B cell (primary cell): ENCODE data around the gene OVCH1. TPM values are rescaled to one million over a fixed set of nuclear protein-coding genes. Genes with fewer than 3 reads are reported as not detected.

Experiments used
- ATAC-seq: fragments of 200-7000 bp; cut with Tn5 transposase; one replicate; pipeline ENCODE4 v1.10.0; 2021; ENCODE audit warnings: low read depth, mild to moderate bottlenecking, moderate number of reproducible peaks, moderate library complexity
- CTCF ChIA-PET: fragments of 350-600 bp; sonication (Branson Sonifier 250); formaldehyde crosslinking; loops from one replicate; lab custom pipeline; 2021; ENCODE audit warnings: antibody characterized with exemption, inconsistent platforms; lab: Charles Lee
- POLR2A ChIA-PET: fragments of 350-600 bp; sonication (Branson Sonifier 250); formaldehyde crosslinking; loops from one replicate; lab custom pipeline; 2021; ENCODE audit warnings: antibody characterized with exemption; lab: Charles Lee
- DNase-seq: peaks from one replicate; pipeline ENCODE4 v3.0.0; 2013
- H2AFZ ChIP-seq: 2 replicates; pipeline ENCODE4 v1.6.1; 2012; ENCODE audit warnings: mild to moderate bottlenecking, low read depth, low read length; ENCODE audit not compliant: insufficient read depth, poor library complexity, severe bottlenecking
- H3K27ac ChIP-seq, 2 donors: 1 replicate in 1 of 2; 2 replicates in 1 of 2; pipeline ENCODE4 v1.5.1; 2012 to 2013; ENCODE audit warnings: low read length in 2 of 2, mild to moderate bottlenecking in 2 of 2, moderate library complexity in 1 of 2
- H3K27me3 ChIP-seq, 4 experiments: fragments of 200-600 bp in 1 of 4; sonication (generic) in 1 of 4; replicated peaks in 1 of 4; 1 replicate in 2 of 4; 2 replicates in 2 of 4; pipeline versions ENCODE4 v1.6.1 to v1.7.0; 2013 to 2016; ENCODE audit warnings: low read length in 3 of 4, mild to moderate bottlenecking in 2 of 4, mixed read lengths in 1 of 4, moderate library complexity in 1 of 4; ENCODE audit not compliant: insufficient read depth in 4 of 4, control insufficient read depth in 3 of 4; ENCODE audit errors: control extremely low read depth in 1 of 4
- H3K36me3 ChIP-seq, 2 experiments: replicated peaks in 1 of 2; 1 replicate in 1 of 2; 2 replicates in 1 of 2; pipeline versions ENCODE4 v1.6.1 to v1.7.1; 2013; ENCODE audit warnings: low read length in 1 of 2; ENCODE audit not compliant: insufficient read depth in 2 of 2, control insufficient read depth in 1 of 2; ENCODE audit errors: control extremely low read depth in 1 of 2, extremely low read depth in 1 of 2
- H3K4me1 ChIP-seq, 2 donors: fragments of 200-600 bp in 1 of 2; sonication (generic) in 1 of 2; 1 replicate in 1 of 2; 2 replicates in 1 of 2; pipeline versions ENCODE4 v1.5.1 to v1.6.1; 2013 to 2017; ENCODE audit warnings: low read length in 2 of 2; ENCODE audit not compliant: control insufficient read depth in 2 of 2, insufficient read depth in 2 of 2
- H3K4me2 ChIP-seq: replicated peaks from 2 replicates; pipeline ENCODE3; 2012; ENCODE audit warnings: mild to moderate bottlenecking, low read depth, low read length; ENCODE audit not compliant: poor library complexity, severe bottlenecking
- H3K4me3 ChIP-seq, 5 experiments: fragments of 200-600 bp in 1 of 5; sonication (generic) in 1 of 5; 1 replicate in 3 of 5; 2 replicates in 2 of 5; pipeline versions ENCODE4 v1.5.1 to v1.7.0; 2011 to 2016; ENCODE audit warnings: low read length in 4 of 5, mild to moderate bottlenecking in 4 of 5, low read depth in 2 of 5, control low read depth in 1 of 5, moderate library complexity in 1 of 5; ENCODE audit not compliant: insufficient read depth in 1 of 5; ENCODE audit errors: control extremely low read depth in 1 of 5, extremely low read depth in 1 of 5
- H3K79me2 ChIP-seq: fragments of 200-600 bp; sonication (generic); one replicate; pipeline ENCODE4 v1.6.0; 2016; ENCODE audit warnings: low read length; ENCODE audit not compliant: control insufficient read depth, insufficient read depth
- H3K9ac ChIP-seq: fragments of 200-600 bp; sonication (generic); 2 replicates; pipeline ENCODE4 v1.6.1; 2017; ENCODE audit warnings: mild to moderate bottlenecking, low read length, moderate library complexity
- H3K9me3 ChIP-seq, 3 donors: one replicate each; pipeline versions ENCODE4 v1.6.1 to v1.7.1; 2013; ENCODE audit warnings: low read length in 2 of 3; ENCODE audit not compliant: control insufficient read depth in 2 of 3, insufficient read depth in 1 of 3; ENCODE audit errors: control extremely low read depth in 1 of 3
- H4K20me1 ChIP-seq: 2 replicates; pipeline ENCODE4 v1.6.0; 2012; ENCODE audit warnings: mild to moderate bottlenecking, low read length; ENCODE audit not compliant: insufficient read depth, control insufficient read depth, poor library complexity, severe bottlenecking
- H3K27ac Mint-ChIP-seq: one replicate; pipeline ENCODE4 v1.8.0; 2021; ENCODE audit warnings: mixed read lengths
- H3K27me3 Mint-ChIP-seq: one replicate; pipeline ENCODE4 v1.8.0; 2021; ENCODE audit warnings: mixed read lengths
- H3K4me1 Mint-ChIP-seq: one replicate; pipeline ENCODE4 v1.8.0; 2021; ENCODE audit warnings: mixed read lengths
- H3K4me3 Mint-ChIP-seq: one replicate; pipeline ENCODE4 v1.8.0; 2021; ENCODE audit warnings: mixed read lengths
- H3K9me3 Mint-ChIP-seq: one replicate; pipeline ENCODE4 v1.8.0; 2022; ENCODE audit warnings: mixed read lengths; ENCODE audit not compliant: insufficient read depth
- EZH2 ChIP-seq: IDR thresholded peaks from 2 replicates; pipeline ENCODE4 v1.6.1; 2012; ENCODE audit warnings: borderline replicate concordance, low read depth, mild to moderate bottlenecking, moderate library complexity, low read length; ENCODE audit not compliant: insufficient read depth, poor library complexity, severe bottlenecking
- WGBS: methylation state at CpG from one replicate; pipeline ENCODE4 v1.1.5; 2013; ENCODE audit warnings: missing lambda C conversion rate; ENCODE audit not compliant: insufficient coverage; 5-methylcytosine and 5-hydroxymethylcytosine counted together
- intact Hi-C: fragments of 100-400 bp; cut with micrococcal nuclease; formaldehyde crosslinking; loops from one replicate; pipeline ENCODE4 v1.10.0; 2022
- polyA plus RNA-seq: library from polyadenylated mRNA; depleted of rRNA; stranded (reverse); fragments of >200 nt; gene quantifications from 2 replicates; pipeline ENCODE4 v1.2.3, GENCODE V29; 2012
- total RNA-seq, 2 donors: library from RNA; stranded (reverse); fragments of 120-200 nt in 1 of 2; gene quantifications; 1 replicate in 1 of 2; 2 replicates in 1 of 2; pipeline versions ENCODE4 v1.2.3 to v1.2.4, GENCODE V29; 2013 to 2022
- TF ChIP-seq, protein P1 (sequence below): fragments of 200-600 bp; IDR thresholded peaks from one replicate; pipeline ENCODE4 v1.8.0; 2022; ENCODE audit warnings: antibody characterized with exemption, mild to moderate bottlenecking

The OVCH1 gene
- total and polyA plus RNA-seq, 2 donors (not counting 1 experiment from before 2014, with no cell fraction given): not detected

DNA sequence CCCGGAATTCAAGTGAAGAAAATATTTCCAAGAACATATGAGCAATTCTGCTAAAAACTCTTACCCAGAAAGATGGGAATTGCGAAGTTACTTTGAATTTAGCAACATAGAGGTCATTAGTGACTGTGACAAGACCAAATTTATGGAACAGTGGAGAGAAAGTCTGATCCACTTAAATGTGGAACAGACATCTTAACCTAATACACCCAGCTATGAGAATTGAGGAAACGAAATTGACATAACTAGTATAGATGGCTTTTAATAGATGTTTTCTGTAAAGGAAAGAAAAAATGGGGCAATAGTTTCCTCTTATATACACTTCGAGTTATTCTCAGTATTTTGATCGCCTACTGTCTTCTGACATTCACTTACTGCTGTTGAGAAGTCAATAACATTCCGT is 4.6 kb downstream of the OVCH1 start:
- no peaks in the 10 kb centered on the region for H3K4me1 Mint-ChIP-seq
- H3K36me3 ChIP-seq: no peaks in the 10 kb centered on the region
- POLR2A ChIA-PET: no interaction called here
- H2AFZ ChIP-seq: no peak overlapping the region
- no peak for TF ChIP-seq EZH2
- TF ChIP-seq, protein P1, sequence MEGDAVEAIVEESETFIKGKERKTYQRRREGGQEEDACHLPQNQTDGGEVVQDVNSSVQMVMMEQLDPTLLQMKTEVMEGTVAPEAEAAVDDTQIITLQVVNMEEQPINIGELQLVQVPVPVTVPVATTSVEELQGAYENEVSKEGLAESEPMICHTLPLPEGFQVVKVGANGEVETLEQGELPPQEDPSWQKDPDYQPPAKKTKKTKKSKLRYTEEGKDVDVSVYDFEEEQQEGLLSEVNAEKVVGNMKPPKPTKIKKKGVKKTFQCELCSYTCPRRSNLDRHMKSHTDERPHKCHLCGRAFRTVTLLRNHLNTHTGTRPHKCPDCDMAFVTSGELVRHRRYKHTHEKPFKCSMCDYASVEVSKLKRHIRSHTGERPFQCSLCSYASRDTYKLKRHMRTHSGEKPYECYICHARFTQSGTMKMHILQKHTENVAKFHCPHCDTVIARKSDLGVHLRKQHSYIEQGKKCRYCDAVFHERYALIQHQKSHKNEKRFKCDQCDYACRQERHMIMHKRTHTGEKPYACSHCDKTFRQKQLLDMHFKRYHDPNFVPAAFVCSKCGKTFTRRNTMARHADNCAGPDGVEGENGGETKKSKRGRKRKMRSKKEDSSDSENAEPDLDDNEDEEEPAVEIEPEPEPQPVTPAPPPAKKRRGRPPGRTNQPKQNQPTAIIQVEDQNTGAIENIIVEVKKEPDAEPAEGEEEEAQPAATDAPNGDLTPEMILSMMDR: no peak
- no peaks in the 10 kb centered on the region for H3K4me1 ChIP-seq
- peaks cover 18% of the 10 kb centered on the region for H3K27me3 Mint-ChIP-seq
- CTCF ChIA-PET: no interaction called here
- no peak for DNase-seq
- H3K79me2 ChIP-seq: no peaks in the 10 kb centered on the region
- H3K27me3 ChIP-seq: no peaks in the 10 kb centered on the region
- H3K4me2 ChIP-seq: no peak overlapping the region
- H3K9ac ChIP-seq: no peak overlapping the region
- intact Hi-C loops: no loop called here
- H3K27ac Mint-ChIP-seq: no peak overlapping the region
- no CpG with 5 or more reads among the region's 6 CpGs for WGBS
- H4K20me1 ChIP-seq: no peaks in the 10 kb centered on the region
- H3K4me3 ChIP-seq: no peak overlapping the region
- no peak for ATAC-seq
- H3K9me3 Mint-ChIP-seq: no peaks in the 10 kb centered on the region
- H3K9me3 ChIP-seq: no peaks in the 10 kb centered on the region
- no peak overlapping the region for H3K4me3 Mint-ChIP-seq
- no peak overlapping the region for H3K27ac ChIP-seq

DNA sequence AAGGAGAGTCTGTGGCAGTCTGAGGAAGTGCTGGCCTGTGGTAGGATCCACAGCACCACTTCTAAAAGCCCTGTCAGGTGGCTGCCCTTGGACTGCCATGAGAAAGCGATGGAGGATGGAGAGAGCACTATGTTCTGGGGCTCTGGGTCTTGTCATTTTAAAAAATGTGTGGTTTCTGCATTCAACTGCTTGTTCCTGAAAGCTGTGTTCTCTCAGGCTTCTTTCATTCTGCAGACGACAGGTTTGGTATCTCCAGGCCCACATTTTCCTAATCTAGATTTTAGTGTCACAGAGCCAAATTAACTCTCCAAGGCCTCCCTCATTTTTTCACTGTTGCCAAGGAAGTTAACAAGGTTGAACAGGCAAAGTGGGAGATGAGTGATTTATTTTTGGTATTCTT is 10.5 kb downstream of the OVCH1 start:
- Histone ChIP-seq H3K9me3 (no peaks in the 10 kb centered on the region), H3K27ac (no peak overlapping the region), H3K27me3 (no peaks in the 10 kb centered on the region), H2AFZ (no peak overlapping the region), H3K36me3 (no peaks in the 10 kb centered on the region), H3K4me2 (no peak overlapping the region), H3K79me2 (no peaks in the 10 kb centered on the region), H3K4me1 (no peaks in the 10 kb centered on the region), H3K9ac (no peak overlapping the region), H3K4me3 (no peak overlapping the region), H4K20me1 (no peaks in the 10 kb centered on the region)
- ATAC-seq (no peak), DNase-seq (no peak)
- Mint-ChIP-seq H3K4me3 (no peak overlapping the region), H3K4me1 (no peaks in the 10 kb centered on the region), H3K27ac (no peak overlapping the region), H3K9me3 (no peaks in the 10 kb centered on the region), H3K27me3 (peaks cover 11% of the 10 kb centered on the region)
- TF ChIP-seq EZH2: no peak
- TF ChIP-seq, protein P1: no peak
- no CpG with 5 or more reads among the region's 2 CpGs for WGBS
- intact Hi-C loops: no loop called here
- ChIA-PET POLR2A (no interaction called here), CTCF (no interaction called here)
